Calu3 (cell line): ENCODE measurements around the gene ARHGAP11B.
"Not testable (repeated sequence)": the region's sequence is repeated elsewhere in the genome, so short reads cannot be mapped to it uniquely, and the experiment has no call there.

Source experiments
- BruUV-seq: library from RNA; stranded (reverse); fragments of 400-500 nt; replicated peaks from 2 replicates; lab custom pipeline; 2021; lab: Mats Ljungman, UMichigan
- CTCF ChIA-PET: fragments of 300-600 bp; sonication (Branson Sonifier 250); formaldehyde crosslinking; loops from one replicate; lab custom pipeline; 2022; ENCODE audit warnings: antibody characterized with exemption; lab: Charles Lee
- DNase-seq: peaks from one replicate; pipeline ENCODE4 v3.0.0; 2022
- H3K27ac Mint-ChIP-seq: one replicate; pipeline ENCODE4 v1.8.0; 2022; ENCODE audit warnings: mixed read lengths; ENCODE audit not compliant: unreplicated experiment
- H3K27me3 Mint-ChIP-seq: one replicate; pipeline ENCODE4 v1.8.0; 2022; ENCODE audit warnings: mixed read lengths; ENCODE audit not compliant: unreplicated experiment
- H3K36me3 Mint-ChIP-seq: one replicate; pipeline ENCODE4 v1.8.0; 2022; ENCODE audit warnings: mild to moderate bottlenecking, moderate library complexity, mixed read lengths; ENCODE audit not compliant: insufficient read depth, unreplicated experiment
- H3K4me1 Mint-ChIP-seq: one replicate; pipeline ENCODE4 v1.8.0; 2022; ENCODE audit warnings: mild to moderate bottlenecking, low read depth, mixed read lengths; ENCODE audit not compliant: unreplicated experiment
- H3K4me3 Mint-ChIP-seq: one replicate; pipeline ENCODE4 v1.8.0; 2022; ENCODE audit warnings: mild to moderate bottlenecking, low read depth, moderate library complexity, mixed read lengths; ENCODE audit not compliant: unreplicated experiment
- H3K9me3 Mint-ChIP-seq: one replicate; pipeline ENCODE4 v1.8.0; 2022; ENCODE audit warnings: low read depth, mixed read lengths; ENCODE audit not compliant: unreplicated experiment
- intact Hi-C: fragments of 100-400 bp; cut with micrococcal nuclease; formaldehyde crosslinking; loops from one replicate; pipeline ENCODE4 v1.10.0; 2022; ENCODE audit not compliant: unreplicated experiment
- TF ChIP-seq, protein P1 (sequence below): fragments of 200-600 bp; IDR thresholded peaks from one replicate; pipeline ENCODE4 v1.8.0; 2022; ENCODE audit warnings: antibody characterized with exemption; ENCODE audit not compliant: unreplicated experiment

The ARHGAP11B gene

DNA sequence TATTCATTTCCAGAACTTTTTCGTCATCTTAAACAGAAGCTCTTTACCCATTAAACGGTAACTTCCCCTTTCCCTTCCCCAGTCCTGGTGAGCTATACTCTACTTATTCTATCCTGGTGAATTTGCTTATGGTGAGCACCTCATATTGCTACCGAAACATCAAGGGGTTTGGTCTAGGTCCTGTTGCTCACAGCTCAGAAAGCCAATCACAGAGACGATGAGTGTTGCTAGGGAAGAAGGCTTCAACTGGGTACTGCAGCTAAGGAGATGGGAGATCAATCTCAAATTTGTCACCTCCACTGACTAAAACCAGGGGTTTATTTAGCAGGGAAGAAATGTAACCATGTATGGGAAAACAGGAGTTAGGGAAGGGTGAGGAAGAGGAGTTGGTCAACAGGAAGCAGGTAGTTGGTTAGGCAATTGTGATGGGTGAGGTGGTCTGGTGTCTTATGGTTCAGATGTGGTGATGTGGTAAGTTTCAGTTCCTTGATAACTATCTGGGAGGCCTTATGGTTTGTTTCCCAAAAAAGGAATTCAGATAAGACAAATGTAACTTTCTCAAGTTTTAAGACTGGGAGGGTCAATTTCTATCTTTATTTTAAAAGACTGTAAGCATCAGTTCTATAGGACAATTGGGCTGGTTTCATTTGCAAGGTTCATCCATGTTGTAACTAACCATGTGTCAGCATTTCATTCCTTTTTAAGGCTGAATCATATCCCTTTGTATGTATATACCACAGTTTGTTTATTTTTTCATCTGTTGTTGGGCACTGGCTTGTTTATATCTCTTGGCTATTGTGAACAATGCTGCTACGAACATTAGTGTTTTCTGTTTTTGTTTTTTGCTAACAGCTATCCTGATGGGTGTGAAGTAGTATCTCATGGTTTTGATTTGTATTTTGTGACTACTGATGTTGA is 24.3 kb downstream of the ARHGAP11B start:
- no peak overlapping the region for H3K4me3 Mint-ChIP-seq
- intact Hi-C loops, result no loop called here
- DNase-seq, result no peak
- CTCF ChIA-PET, result no interaction called here
- no peak overlapping the region for H3K27ac Mint-ChIP-seq
- no peaks in the 10 kb centered on the region for H3K36me3 Mint-ChIP-seq
- H3K27me3 Mint-ChIP-seq, result no peaks in the 10 kb centered on the region
- TF ChIP-seq, protein P1, sequence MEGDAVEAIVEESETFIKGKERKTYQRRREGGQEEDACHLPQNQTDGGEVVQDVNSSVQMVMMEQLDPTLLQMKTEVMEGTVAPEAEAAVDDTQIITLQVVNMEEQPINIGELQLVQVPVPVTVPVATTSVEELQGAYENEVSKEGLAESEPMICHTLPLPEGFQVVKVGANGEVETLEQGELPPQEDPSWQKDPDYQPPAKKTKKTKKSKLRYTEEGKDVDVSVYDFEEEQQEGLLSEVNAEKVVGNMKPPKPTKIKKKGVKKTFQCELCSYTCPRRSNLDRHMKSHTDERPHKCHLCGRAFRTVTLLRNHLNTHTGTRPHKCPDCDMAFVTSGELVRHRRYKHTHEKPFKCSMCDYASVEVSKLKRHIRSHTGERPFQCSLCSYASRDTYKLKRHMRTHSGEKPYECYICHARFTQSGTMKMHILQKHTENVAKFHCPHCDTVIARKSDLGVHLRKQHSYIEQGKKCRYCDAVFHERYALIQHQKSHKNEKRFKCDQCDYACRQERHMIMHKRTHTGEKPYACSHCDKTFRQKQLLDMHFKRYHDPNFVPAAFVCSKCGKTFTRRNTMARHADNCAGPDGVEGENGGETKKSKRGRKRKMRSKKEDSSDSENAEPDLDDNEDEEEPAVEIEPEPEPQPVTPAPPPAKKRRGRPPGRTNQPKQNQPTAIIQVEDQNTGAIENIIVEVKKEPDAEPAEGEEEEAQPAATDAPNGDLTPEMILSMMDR, result no peak
- H3K4me1 Mint-ChIP-seq, result no peaks in the 10 kb centered on the region
- no TSS peak for BruUV-seq
- no peaks in the 10 kb centered on the region for H3K9me3 Mint-ChIP-seq

DNA sequence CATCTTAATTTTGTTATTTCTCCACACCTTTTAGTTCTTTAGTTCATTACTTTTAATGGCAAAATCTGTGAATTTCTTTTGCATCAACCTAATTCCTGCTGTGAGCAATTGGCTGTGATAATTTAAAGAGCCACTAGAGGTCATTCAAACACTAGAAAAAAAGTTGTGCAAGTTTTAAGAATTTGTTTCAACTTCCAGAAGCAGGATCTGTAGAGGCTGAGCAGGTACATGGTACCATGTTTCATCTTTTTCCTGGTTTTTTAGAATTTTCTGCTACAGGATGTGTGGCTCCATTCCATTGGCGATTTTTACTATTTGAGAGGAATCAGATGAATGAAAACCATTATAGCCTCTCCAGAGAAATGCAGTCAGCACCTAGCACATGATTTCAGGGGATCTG is 35.2 kb downstream of the ARHGAP11B start:
- H3K27me3 Mint-ChIP-seq, H3K9me3 Mint-ChIP-seq, CTCF ChIA-PET, intact Hi-C loops, DNase-seq, BruUV-seq, H3K27ac Mint-ChIP-seq, H3K36me3 Mint-ChIP-seq, H3K4me1 Mint-ChIP-seq, H3K4me3 Mint-ChIP-seq: not testable (repeated sequence)

DNA sequence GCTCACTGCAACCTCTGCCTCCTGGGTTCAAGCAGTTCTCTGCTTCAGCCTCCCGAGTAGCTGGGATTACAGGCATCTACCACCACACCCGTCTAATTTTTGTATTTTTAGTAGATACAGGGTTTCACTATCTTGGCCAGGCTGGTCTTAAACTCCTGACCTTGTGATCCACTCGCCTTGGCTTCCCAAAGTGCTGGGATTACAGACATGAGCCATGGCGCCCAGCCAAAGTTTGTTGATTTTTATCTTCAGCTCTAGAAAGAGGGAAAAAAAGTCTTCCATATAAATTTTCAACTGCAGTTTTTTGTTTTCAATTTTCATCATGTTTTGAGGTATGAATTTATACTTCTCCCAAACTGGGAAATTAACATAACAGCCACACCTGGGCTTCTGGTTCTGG is 43.7 kb downstream of the ARHGAP11B start:
- intact Hi-C loops, BruUV-seq, H3K4me1 Mint-ChIP-seq, H3K9me3 Mint-ChIP-seq, DNase-seq, H3K27me3 Mint-ChIP-seq, H3K4me3 Mint-ChIP-seq, CTCF ChIA-PET, H3K36me3 Mint-ChIP-seq, H3K27ac Mint-ChIP-seq: not testable (repeated sequence)

DNA sequence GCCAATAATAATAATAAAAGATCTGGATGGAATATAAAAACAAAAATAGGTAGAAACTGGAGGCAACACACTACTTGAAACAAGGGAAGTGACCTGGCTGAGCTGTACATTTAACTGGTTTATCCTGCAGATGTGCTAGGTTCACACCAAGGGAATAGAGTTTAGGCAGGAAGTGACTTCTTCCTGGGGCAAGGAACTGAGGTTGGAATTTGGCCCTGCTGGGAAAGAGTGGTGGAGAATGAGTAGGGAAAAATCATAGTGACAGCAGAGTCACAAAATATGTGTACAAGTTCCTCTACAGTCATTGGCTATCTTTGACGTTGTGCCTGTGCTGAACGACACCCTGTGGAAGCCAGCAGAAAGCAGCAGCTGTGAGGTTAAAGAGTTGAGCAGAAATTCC is 44.1 kb downstream of the ARHGAP11B start:
- no peak for DNase-seq
- Mint-ChIP-seq H3K36me3 (peaks cover 6% of the 10 kb centered on the region), H3K9me3 (no peaks in the 10 kb centered on the region), H3K4me1 (no peaks in the 10 kb centered on the region), H3K4me3 (no peak overlapping the region), H3K27ac (no peak overlapping the region), H3K27me3 (no peaks in the 10 kb centered on the region)
- intact Hi-C loops, result no loop called here
- TF ChIP-seq, protein P1, result no peak
- no TSS peak for BruUV-seq
- CTCF ChIA-PET, result no interaction called here

DNA sequence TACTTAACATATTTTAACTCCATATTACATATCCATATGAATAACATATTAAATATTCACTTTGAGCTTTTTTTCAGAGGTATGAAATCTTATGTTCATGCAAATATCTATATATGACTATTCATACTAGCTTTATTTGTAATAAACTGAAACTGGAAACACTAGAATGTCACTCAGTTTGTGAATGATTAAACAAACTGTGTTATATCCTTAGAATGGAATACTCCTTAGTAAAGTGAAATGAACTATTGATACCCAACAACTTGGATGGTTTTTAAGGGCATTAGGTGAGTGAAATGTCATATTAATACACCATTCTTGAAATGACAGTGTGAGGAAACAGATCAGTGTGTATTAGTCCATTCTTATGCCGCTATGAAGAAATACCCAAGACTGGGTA is 45.4 kb downstream of the ARHGAP11B start:
- no TSS peak for BruUV-seq
- CTCF ChIA-PET, result no interaction called here

More for the DNA sequence above, 45.4 kb downstream of the ARHGAP11B start:
- no peaks in the 10 kb centered on the region for H3K4me1 Mint-ChIP-seq
- no peaks in the 10 kb centered on the region for H3K27me3 Mint-ChIP-seq
- TF ChIP-seq, protein P1, result no peak
- DNase-seq, result no peak
- no peak overlapping the region for H3K4me3 Mint-ChIP-seq
- H3K9me3 Mint-ChIP-seq, result no peaks in the 10 kb centered on the region
- intact Hi-C loops, result no loop called here
- peaks cover 6% of the 10 kb centered on the region for H3K36me3 Mint-ChIP-seq
- H3K27ac Mint-ChIP-seq, result no peak overlapping the region
